ENCODE data around the gene TPMT.

The TPMT gene

GRCh38 chr6:18117136-18117535, 37.7 kb downstream of the TPMT start:
- no peak for DNase-seq (ENCODE audit: low spot score)
- no peak for FAIRE-seq

GRCh38 chr6:18115356-18115755, 39.5 kb downstream of the TPMT start:
- FAIRE-seq (no peak), DNase-seq (ENCODE audit: low spot score) (peak; percentile 33)

- no peak for DNase-seq (ENCODE audit: low spot score)
- FAIRE-seq, result no peak
These were observed 44.7 kb downstream of the TPMT start for GRCh38 chr6:18110162-18110561.

GRCh38 chr6:18107061-18107460, 47.8 kb downstream of the TPMT start:
- no peak for FAIRE-seq
- no peak for DNase-seq (ENCODE audit: low spot score)

GRCh38 chr6:18102783-18103509, 51.9 kb downstream of the TPMT start:
- DNase-seq (ENCODE audit: low spot score) (no peak), FAIRE-seq (no peak)

GRCh38 chr6:18101873-18102272, 53.0 kb downstream of the TPMT start:
- DNase-seq (ENCODE audit: low spot score) (no peak), FAIRE-seq (no peak)

- no peak for FAIRE-seq
These were observed 53.6 kb downstream of the TPMT start for GRCh38 chr6:18101271-18101670.

GRCh38 chr6:18100296-18100695, 54.6 kb downstream of the TPMT start:
- DNase-seq (ENCODE audit: low spot score) (no peak), FAIRE-seq (no peak)

More at GRCh38 chr6:18101271-18101670, 53.6 kb downstream of the TPMT start:
- no peak for DNase-seq (ENCODE audit: low spot score)

- DNase-seq (ENCODE audit: low spot score) (no peak), FAIRE-seq (no peak)
These were observed 55.4 kb downstream of the TPMT start for GRCh38 chr6:18099511-18099910.

- DNase-seq (ENCODE audit: low spot score) (no peak), FAIRE-seq (no peak)
These were observed 58.5 kb downstream of the TPMT start for GRCh38 chr6:18096423-18096822.

GRCh38 chr6:18091382-18091781, 63.5 kb downstream of the TPMT start:
- FAIRE-seq, result no peak
- DNase-seq (ENCODE audit: low spot score), result no peak

- no peak for DNase-seq (ENCODE audit: low spot score)
- FAIRE-seq, result no peak
These were observed 64.5 kb downstream of the TPMT start for GRCh38 chr6:18090349-18090786.

- DNase-seq (ENCODE audit: low spot score) (no peak), FAIRE-seq (no peak)
These were observed 66.2 kb downstream of the TPMT start for GRCh38 chr6:18088419-18089296.

GRCh38 chr6:18087396-18088165, 67.3 kb downstream of the TPMT start:
- no peak for FAIRE-seq
- no peak for DNase-seq (ENCODE audit: low spot score)

- DNase-seq (ENCODE audit: low spot score) (no peak), FAIRE-seq (no peak)
These were observed 73.7 kb downstream of the TPMT start for GRCh38 chr6:18081025-18081668.

GRCh38 chr6:18080544-18080943, 74.3 kb downstream of the TPMT start:
- no peak for FAIRE-seq
- no peak for DNase-seq (ENCODE audit: low spot score)

- FAIRE-seq, result no peak
These were observed 76.0 kb downstream of the TPMT start for GRCh38 chr6:18078866-18079265.

More at GRCh38 chr6:18078866-18079265, 76.0 kb downstream of the TPMT start:
- DNase-seq (ENCODE audit: low spot score), result no peak
